Smooth muscle cell (in vitro differentiated cells): ENCODE results near the gene FBXW5. TPM values are rescaled to one million over a fixed set of nuclear protein-coding genes. Genes with fewer than 3 reads are reported as not detected.

ENCODE experiments used
- DNase-seq: peaks from one replicate; lab custom pipeline; 2025; ENCODE audit not compliant: unreplicated experiment; lab: John Stamatoyannopoulos, UW
- H2AFZ ChIP-seq: fragments of 200-600 bp; sonication (generic); 2 replicates; pipeline ENCODE4 v1.6.0; 2016; ENCODE audit warnings: antibody characterized with exemption, low read depth, mild to moderate bottlenecking
- H3F3A ChIP-seq: fragments of 200-600 bp; sonication (generic); 2 replicates; pipeline ENCODE4 v1.6.0; 2017; ENCODE audit warnings: antibody characterized with exemption, low read depth
- H3K27ac ChIP-seq: fragments of 200-600 bp; sonication (generic); 2 replicates; pipeline ENCODE4 v1.5.1; 2016; ENCODE audit warnings: low read depth, mild to moderate bottlenecking
- H3K27me3 ChIP-seq: fragments of 200-600 bp; sonication (generic); 2 replicates; pipeline ENCODE4 v1.6.1; 2016; ENCODE audit warnings: low read depth, mild to moderate bottlenecking
- H3K36me3 ChIP-seq: fragments of 200-600 bp; sonication (generic); 2 replicates; pipeline ENCODE4 v1.5.1; 2016; ENCODE audit warnings: low read depth
- H3K4me1 ChIP-seq: fragments of 200-600 bp; sonication (generic); 2 replicates; pipeline ENCODE4 v1.5.1; 2016; ENCODE audit warnings: low read depth
- H3K4me2 ChIP-seq: fragments of 200-600 bp; sonication (generic); 2 replicates; pipeline ENCODE4 v1.6.0; 2016; ENCODE audit warnings: mild to moderate bottlenecking
- H3K4me3 ChIP-seq: fragments of 200-600 bp; sonication (generic); 2 replicates; pipeline ENCODE4 v1.5.1; 2016; ENCODE audit warnings: mild to moderate bottlenecking
- H3K79me2 ChIP-seq: fragments of 200-600 bp; sonication (generic); 2 replicates; pipeline ENCODE4 v1.6.0; 2016; ENCODE audit warnings: low read depth, mild to moderate bottlenecking
- H3K9ac ChIP-seq: fragments of 200-600 bp; sonication (generic); 2 replicates; pipeline ENCODE4 v1.6.0; 2016; ENCODE audit warnings: low read depth
- H3K9me3 ChIP-seq: fragments of 200-600 bp; sonication (generic); replicated peaks from 2 replicates; pipeline ENCODE4 v1.5.1; 2016; ENCODE audit warnings: low read depth
- H4K20me1 ChIP-seq: fragments of 200-600 bp; sonication (generic); 2 replicates; pipeline ENCODE4 v1.6.0; 2016; ENCODE audit warnings: low read depth
- CTCF ChIP-seq: fragments of 200-600 bp; sonication (generic); IDR thresholded peaks from 2 replicates; pipeline ENCODE4 v1.5.1; 2017; ENCODE audit warnings: borderline replicate concordance, mild to moderate bottlenecking, antibody characterized with exemption; ENCODE audit not compliant: insufficient read depth, poor library complexity, severe bottlenecking
- WGBS: methylation state at CpG from one replicate; pipeline ENCODE4 v1.1.7; 2016; ENCODE audit warnings: low lambda C conversion rate; 5-methylcytosine and 5-hydroxymethylcytosine counted together
- polyA plus RNA-seq: library from polyadenylated mRNA; unstranded; fragments of >200 nt; fragmentation: Nextera tagmentation; extraction: Ambion mirVana; gene quantifications from 2 replicates; pipeline ENCODE4 v1.2.1, GENCODE V29; 2016
- total RNA-seq: library from RNA; depleted of rRNA; stranded (reverse); fragments of >200 nt; gene quantifications from 2 replicates; pipeline ENCODE4 v1.2.3, GENCODE V29; 2014

FBXW5 gene
- total and polyA plus RNA-seq, 2 experiments from 2014 or later: 70.5 to 105 TPM

GRCh38 chr9:136942112-136942880 is 2.2 kb downstream of the FBXW5 start:
- Histone ChIP-seq H3K9ac (no peak overlapping the region), H3K79me2 (peaks cover 21% of the 10 kb centered on the region), H4K20me1 (peaks cover 19% of the 10 kb centered on the region), H3K36me3 (no peaks in the 10 kb centered on the region), H3K27me3 (no peaks in the 10 kb centered on the region), H3K4me2 (no peak overlapping the region), H3K9me3 (no peaks in the 10 kb centered on the region), H3K4me3 (no peak overlapping the region), H2AFZ (no peak overlapping the region), H3K4me1 (no peaks in the 10 kb centered on the region), H3K27ac (no peak overlapping the region), H3F3A (no peaks in the 10 kb centered on the region)
- WGBS: 94% methylated on average over 50 of the region's 60 CpGs
- TF ChIP-seq CTCF: no peak
- DNase-seq: no peak

DNA sequence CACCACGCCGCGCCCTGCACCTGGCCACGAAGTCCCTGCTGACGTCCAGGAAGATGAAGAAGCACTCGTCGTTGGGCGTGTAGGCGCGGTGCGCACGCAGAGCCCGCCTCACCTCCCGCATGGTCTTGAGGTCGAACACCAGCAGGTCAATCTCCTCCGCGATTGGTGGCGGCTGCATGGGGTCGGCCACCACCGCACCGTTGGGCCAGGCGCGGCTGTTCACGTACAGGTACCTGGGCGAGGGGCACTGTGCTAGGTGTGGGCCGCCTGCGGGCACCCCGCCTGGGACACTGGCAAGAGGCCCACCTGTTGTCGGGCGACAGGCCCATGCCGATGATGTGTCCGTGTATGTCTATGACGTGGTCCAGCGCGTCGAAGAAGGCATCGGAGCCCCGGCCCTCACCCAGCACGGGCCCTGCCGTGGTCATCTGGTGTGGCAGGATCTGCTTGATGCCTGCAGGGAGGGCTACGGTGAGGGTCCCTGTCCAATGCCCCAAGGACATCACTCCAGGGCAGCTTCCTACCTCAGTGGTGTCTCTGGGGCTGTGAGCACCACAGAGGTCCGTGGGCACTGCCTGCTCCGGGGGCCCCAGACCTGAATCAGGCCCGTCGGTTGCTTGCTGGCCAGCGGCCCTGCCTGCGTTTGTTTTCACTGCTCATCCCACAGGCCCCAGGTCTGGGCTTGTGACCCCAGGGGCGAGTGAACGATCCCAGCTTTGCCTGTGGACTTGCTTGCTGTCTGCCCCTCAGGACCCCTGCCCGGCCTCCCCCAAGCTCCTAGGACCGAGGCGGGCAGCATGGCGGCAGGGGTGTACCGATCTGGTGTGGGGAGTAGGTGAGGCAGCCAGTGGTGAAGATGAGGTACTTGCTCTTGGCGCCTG is 3.1 kb downstream of the FBXW5 start:
- H4K20me1 ChIP-seq: peaks cover 19% of the 10 kb centered on the region
- H3K27me3 ChIP-seq: no peaks in the 10 kb centered on the region
- H3K9me3 ChIP-seq: no peaks in the 10 kb centered on the region
- H3K4me1 ChIP-seq: no peaks in the 10 kb centered on the region
- H3K27ac ChIP-seq: no peak overlapping the region
- no peak for DNase-seq
- no peaks in the 10 kb centered on the region for H3K36me3 ChIP-seq
- H3K9ac ChIP-seq: no peak overlapping the region
- 98% methylated on average over 50 of the region's 55 CpGs for WGBS
- H3K79me2 ChIP-seq: peaks cover 21% of the 10 kb centered on the region
- H3K4me3 ChIP-seq: no peak overlapping the region
- H2AFZ ChIP-seq: no peak overlapping the region
- no peaks in the 10 kb centered on the region for H3F3A ChIP-seq
- H3K4me2 ChIP-seq: no peak overlapping the region
- TF ChIP-seq CTCF: no peak

DNA sequence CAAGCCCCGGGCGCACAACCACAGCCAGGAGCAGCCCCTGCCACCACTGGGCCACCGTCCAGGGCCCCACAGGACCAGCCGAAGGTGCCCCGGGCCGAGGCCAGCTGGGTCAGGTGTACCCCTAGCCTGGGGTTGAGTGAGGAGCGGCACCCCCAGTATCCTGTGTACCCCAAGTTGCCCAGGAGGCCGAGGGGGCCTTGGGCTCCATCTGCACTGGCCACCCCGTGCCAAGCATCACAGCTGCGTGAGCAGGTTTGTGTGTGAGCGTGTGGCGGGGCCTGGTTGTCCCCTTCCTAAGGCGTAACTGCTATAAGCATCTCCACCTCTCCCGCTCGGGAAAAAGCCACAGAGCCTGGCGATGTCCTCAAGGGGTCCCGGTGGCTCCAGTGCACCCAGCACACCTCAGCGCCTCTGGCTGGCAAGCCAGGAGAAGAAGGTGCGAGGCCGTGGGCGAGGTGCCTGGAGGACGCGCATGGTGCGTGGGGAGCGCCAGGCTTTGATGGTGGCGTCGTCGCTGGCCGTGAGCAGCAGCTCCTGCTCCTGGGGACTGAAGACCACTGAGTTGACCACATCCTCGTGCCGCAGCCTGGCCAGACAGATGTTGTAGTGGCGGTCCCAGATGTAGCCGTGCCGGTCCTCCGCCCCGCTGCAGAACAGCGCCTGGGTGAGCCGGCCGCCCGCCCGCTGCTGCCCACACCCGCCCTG is 3.9 kb downstream of the FBXW5 start:
- H3K27ac ChIP-seq: no peak overlapping the region
- 97% methylated on average over 42 of the region's 42 CpGs for WGBS
- no peaks in the 10 kb centered on the region for H3F3A ChIP-seq
- H3K9me3 ChIP-seq: no peaks in the 10 kb centered on the region
- TF ChIP-seq CTCF: no peak
- DNase-seq: no peak
- H2AFZ ChIP-seq: no peak overlapping the region
- no peak overlapping the region for H3K4me2 ChIP-seq
- H3K4me3 ChIP-seq: no peak overlapping the region
- H4K20me1 ChIP-seq: peaks cover 19% of the 10 kb centered on the region
- no peak overlapping the region for H3K9ac ChIP-seq
- no peaks in the 10 kb centered on the region for H3K27me3 ChIP-seq
- H3K36me3 ChIP-seq: no peaks in the 10 kb centered on the region
- H3K79me2 ChIP-seq: peaks cover 21% of the 10 kb centered on the region
- H3K4me1 ChIP-seq: no peaks in the 10 kb centered on the region
